WTC11 (cell line): ENCODE results near the gene SMIM41. TPM values are rescaled to one million over a fixed set of nuclear protein-coding genes. Genes with fewer than 3 reads are reported as not detected.

ENCODE experiments used
- ATAC-seq: fragments of 200-7000 bp; cut with Tn5 transposase; 2 replicates; pipeline ENCODE4 v1.10.0; 2021; ENCODE audit warnings: mild to moderate bottlenecking, moderate library complexity
- CTCF ChIA-PET: fragments of 300-600 bp; sonication (Branson Sonifier 250); formaldehyde crosslinking; loops from one replicate; lab custom pipeline; 2021; ENCODE audit warnings: antibody characterized with exemption; lab: Charles Lee
- POLR2A ChIA-PET: fragments of 350-600 bp; sonication (Branson Sonifier 250); formaldehyde crosslinking; loops from one replicate; lab custom pipeline; 2021; ENCODE audit warnings: antibody characterized with exemption; lab: Charles Lee
- DNase-seq: peaks from one replicate; pipeline ENCODE4 v3.0.0; 2021; ENCODE audit warnings: low spot score
- H3K27ac Mint-ChIP-seq: 2 replicates; pipeline ENCODE4 v1.8.0; 2021; ENCODE audit warnings: mixed read lengths
- H3K27me3 Mint-ChIP-seq: 2 replicates; pipeline ENCODE4 v1.8.0; 2021; ENCODE audit warnings: low read depth, mild to moderate bottlenecking, moderate library complexity, mixed read lengths
- H3K36me3 Mint-ChIP-seq: 2 replicates; pipeline ENCODE4 v1.8.0; 2021; ENCODE audit warnings: mixed read lengths
- H3K4me1 Mint-ChIP-seq: 2 replicates; pipeline ENCODE4 v1.8.0; 2022; ENCODE audit warnings: mixed read lengths
- H3K4me3 Mint-ChIP-seq: 2 replicates; pipeline ENCODE4 v1.8.0; 2021; ENCODE audit warnings: mild to moderate bottlenecking, moderate library complexity, mixed read lengths
- H3K9me3 Mint-ChIP-seq: 2 replicates; pipeline ENCODE4 v1.8.0; 2021; ENCODE audit warnings: mixed read lengths
- AR ChIP-seq: fragments of 250-450 bp; sonication (Bioruptor Pico); IDR thresholded peaks from 2 replicates; pipeline ENCODE4 v1.9.0; 2021; ENCODE audit warnings: mild to moderate bottlenecking
- CBFB ChIP-seq: sonication (generic); formaldehyde crosslinking; IDR thresholded peaks from 2 replicates; pipeline ENCODE4 v1.8.1; 2022; ENCODE audit warnings: mild to moderate bottlenecking, low read depth, missing genetic modification reagents
- CREM ChIP-seq: sonication (generic); formaldehyde crosslinking; IDR thresholded peaks from 2 replicates; pipeline ENCODE4 v1.8.1; 2022; ENCODE audit warnings: mild to moderate bottlenecking, missing genetic modification reagents, moderate library complexity
- ELF4 ChIP-seq: sonication (generic); formaldehyde crosslinking; IDR thresholded peaks from 2 replicates; pipeline ENCODE4 v1.8.1; 2022; ENCODE audit warnings: low read depth, mild to moderate bottlenecking, moderate library complexity, missing genetic modification reagents
- GRHL2 ChIP-seq: fragments of 250-450 bp; sonication (Bioruptor Pico); IDR thresholded peaks from 2 replicates; pipeline ENCODE4 v1.8.0; 2022; ENCODE audit warnings: mild to moderate bottlenecking, moderate library complexity; ENCODE audit not compliant: insufficient replicate concordance, severe bottlenecking
- GTF2I ChIP-seq: fragments of 250-450 bp; sonication (Bioruptor Pico); conservative IDR thresholded peaks from 2 replicates; pipeline ENCODE4 v1.4.0; 2021; ENCODE audit warnings: mild to moderate bottlenecking
- HMGXB4 ChIP-seq: sonication (generic); formaldehyde crosslinking; IDR thresholded peaks from 2 replicates; pipeline ENCODE4 v1.8.1; 2023; ENCODE audit warnings: mild to moderate bottlenecking, moderate library complexity, missing genetic modification reagents
- JAZF1 ChIP-seq: fragments of 250-450 bp; sonication (Bioruptor Pico); IDR thresholded peaks from 2 replicates; pipeline ENCODE4 v1.9.0; 2021; ENCODE audit warnings: moderate library complexity, mild to moderate bottlenecking, inconsistent platforms
- KAT7 ChIP-seq: sonication (generic); formaldehyde crosslinking; IDR thresholded peaks from 2 replicates; pipeline ENCODE4 v1.8.1; 2023; ENCODE audit warnings: missing genetic modification reagents, mild to moderate bottlenecking, borderline replicate concordance
- MAX ChIP-seq: sonication (generic); formaldehyde crosslinking; IDR thresholded peaks from 2 replicates; pipeline ENCODE4 v1.8.0; 2022; ENCODE audit warnings: mild to moderate bottlenecking, missing genetic modification reagents
- MYBL2 ChIP-seq: sonication (generic); formaldehyde crosslinking; IDR thresholded peaks from 2 replicates; pipeline ENCODE4 v1.8.1; 2023; ENCODE audit warnings: mild to moderate bottlenecking, moderate library complexity, missing genetic modification reagents
- SOX15 ChIP-seq: fragments of 250-450 bp; sonication (Bioruptor Pico); IDR thresholded peaks from 2 replicates; pipeline ENCODE4 v1.9.0; 2021; ENCODE audit warnings: mild to moderate bottlenecking
- SP1 ChIP-seq: sonication (generic); formaldehyde crosslinking; conservative IDR thresholded peaks from 2 replicates; pipeline ENCODE4 v1.8.1; 2022; ENCODE audit warnings: missing genetic modification reagents
- STAT6 ChIP-seq: sonication (generic); formaldehyde crosslinking; conservative IDR thresholded peaks from 2 replicates; pipeline ENCODE4 v1.8.1; 2023; ENCODE audit warnings: mild to moderate bottlenecking, low read depth, missing genetic modification reagents, moderate library complexity
- TEAD1 ChIP-seq: sonication (generic); formaldehyde crosslinking; IDR thresholded peaks from 2 replicates; pipeline ENCODE4 v1.8.0; 2022; ENCODE audit warnings: mild to moderate bottlenecking, missing genetic modification reagents
- TEAD4 ChIP-seq: sonication (generic); formaldehyde crosslinking; IDR thresholded peaks from 2 replicates; pipeline ENCODE4 v1.8.0; 2022; ENCODE audit warnings: mild to moderate bottlenecking, missing genetic modification reagents
- USF2 ChIP-seq: sonication (generic); formaldehyde crosslinking; IDR thresholded peaks from 2 replicates; pipeline ENCODE4 v1.8.1; 2023; ENCODE audit warnings: mild to moderate bottlenecking, missing genetic modification reagents, moderate library complexity
- ZBTB43 ChIP-seq: sonication (generic); formaldehyde crosslinking; IDR thresholded peaks from 2 replicates; pipeline ENCODE4 v1.8.1; 2023; ENCODE audit warnings: mild to moderate bottlenecking, missing genetic modification reagents
- ZNF317 ChIP-seq: sonication (generic); formaldehyde crosslinking; IDR thresholded peaks from 2 replicates; pipeline ENCODE4 v1.8.1; 2023; ENCODE audit warnings: low read depth, mild to moderate bottlenecking, moderate library complexity, missing genetic modification reagents, borderline replicate concordance
- ZNF425 ChIP-seq: fragments of 250-450 bp; sonication (Bioruptor Pico); conservative IDR thresholded peaks from 2 replicates; pipeline ENCODE4 v1.9.0; 2021; ENCODE audit warnings: mild to moderate bottlenecking
- total RNA-seq: library from RNA; stranded (reverse); gene quantifications from 3 replicates; pipeline ENCODE4 v1.2.3, GENCODE V29; 2021

SMIM41 gene
- total RNA-seq, 1 experiment from 2014 or later, result not detected

- TF ChIP-seq AR (CRISPR knock-in tag), result no peak
- TF ChIP-seq ZBTB43 (CRISPR knock-in tag), result no peak
- TF ChIP-seq SOX15 (CRISPR knock-in tag), result no peak
- TF ChIP-seq KAT7 (CRISPR knock-in tag), result no peak
- no peak for TF ChIP-seq ZNF425
- no peak for TF ChIP-seq USF2 (CRISPR knock-in tag)
- no peak for TF ChIP-seq GRHL2 (CRISPR knock-in tag)
- TF ChIP-seq ELF4 (CRISPR knock-in tag), result no peak
- TF ChIP-seq TEAD1 (CRISPR knock-in tag), result no peak
Measured at GRCh38 chr12:52067081-52067374, 12.5 kb upstream of the SMIM41 start (continued).

GRCh38 chr12:52069327-52070184 lies 9.9 kb upstream of the SMIM41 start, which contains the start of gene ATG101:
Gene ATG101, plus strand, starts transcription at chr12:52069978. Its CDS starts 3,673 bp downstream, at chr12:52073651.
- peak; percentile 98 for ATAC-seq
- Mint-ChIP-seq H3K36me3 (peaks cover 27% of the 10 kb centered on the region), H3K4me1 (peaks cover 14% of the 10 kb centered on the region), H3K9me3 (no peaks in the 10 kb centered on the region), H3K4me3 (peak within 1 kb of the TSS; percentile 97), H3K27me3 (peaks cover 9% of the 10 kb centered on the region), H3K27ac (peak within 1 kb of the TSS; percentile 99)
- peak; percentile 91 for DNase-seq
- POLR2A ChIA-PET, result interaction anchor here (0.7 to 4.2 kb wide), 9 partner anchors 10 to 50 kb away, joined by 3 to 17 read pairs (median 3); partner anchors contain the start of genes NR4A1 and SMIM41
- CTCF ChIA-PET, result interaction anchor here (0.6 to 6.7 kb wide), 29 partner anchors 10 to 1647 kb away, joined by 3 to 165 read pairs (median 7); partner anchors contain the start of genes NR4A1, SMIM41 and TAMALIN
- TF ChIP-seq USF2 (CRISPR knock-in tag) (no peak), CREM (CRISPR knock-in tag) (peak; percentile 28; the same call in 1 of the 2 replicates), JAZF1 (CRISPR knock-in tag) (no peak), GTF2I (no peak), HMGXB4 (CRISPR knock-in tag) (peak; percentile 73), STAT6 (CRISPR knock-in tag) (no peak), MAX (CRISPR knock-in tag) (peak; percentile 69), TEAD4 (CRISPR knock-in tag) (no peak), CBFB (CRISPR knock-in tag) (no peak), ZNF317 (CRISPR knock-in tag) (no peak), SP1 (CRISPR knock-in tag) (peak; percentile 85), MYBL2 (0 out of 2 replicates have a peak, but pooled peaks have one; percentile 73)
